Activated T-helper 1 cell treated with anti-CD3 and anti-CD28 coated beads, Interleukin-12 subunit alpha, Interleukin-12 subunit beta, Interleukin-2, Interleukin-4 antibody, amounts not matched to agents 30 ng/mL and 10 ng/mL and 1 ng/mL, durations not matched to agents 14 hours and 24 hours and 36 hours (primary cell): Measurements from ENCODE around the gene CTBP2. TPM values are rescaled to one million over a fixed set of nuclear protein-coding genes. Genes with fewer than 3 reads are reported as not detected.

Source experiments
- DNase-seq: peaks from one replicate; pipeline ENCODE4 v3.0.0; 2021; ENCODE audit warnings: low spot score
- H3K27ac Mint-ChIP-seq: one replicate; pipeline ENCODE4 v1.8.0; 2021; ENCODE audit warnings: mild to moderate bottlenecking, mixed read lengths
- H3K27me3 Mint-ChIP-seq: one replicate; pipeline ENCODE4 v1.8.0; 2022; ENCODE audit warnings: mild to moderate bottlenecking, moderate library complexity, mixed read lengths; ENCODE audit not compliant: insufficient read depth
- H3K36me3 Mint-ChIP-seq: one replicate; pipeline ENCODE4 v1.8.0; 2021; ENCODE audit warnings: low read depth, mixed read lengths
- H3K4me1 Mint-ChIP-seq: one replicate; pipeline ENCODE4 v1.8.0; 2021; ENCODE audit warnings: low read depth, mixed read lengths
- H3K4me3 Mint-ChIP-seq: one replicate; pipeline ENCODE4 v1.8.0; 2021; ENCODE audit warnings: mild to moderate bottlenecking, moderate library complexity, mixed read lengths
- H3K9me3 Mint-ChIP-seq: one replicate; pipeline ENCODE4 v1.8.0; 2021; ENCODE audit warnings: mixed read lengths
- intact Hi-C: fragments of 100-400 bp; cut with micrococcal nuclease; formaldehyde crosslinking; loops from one replicate; pipeline ENCODE4 v1.15.1; 2024
- total RNA-seq: library from RNA; stranded (reverse); gene quantifications from 2 replicates; pipeline ENCODE4 v1.2.3, GENCODE V29; 2022

CTBP2 gene
- total RNA-seq, 1 donor from 2014 or later = 0.13 TPM

DNA sequence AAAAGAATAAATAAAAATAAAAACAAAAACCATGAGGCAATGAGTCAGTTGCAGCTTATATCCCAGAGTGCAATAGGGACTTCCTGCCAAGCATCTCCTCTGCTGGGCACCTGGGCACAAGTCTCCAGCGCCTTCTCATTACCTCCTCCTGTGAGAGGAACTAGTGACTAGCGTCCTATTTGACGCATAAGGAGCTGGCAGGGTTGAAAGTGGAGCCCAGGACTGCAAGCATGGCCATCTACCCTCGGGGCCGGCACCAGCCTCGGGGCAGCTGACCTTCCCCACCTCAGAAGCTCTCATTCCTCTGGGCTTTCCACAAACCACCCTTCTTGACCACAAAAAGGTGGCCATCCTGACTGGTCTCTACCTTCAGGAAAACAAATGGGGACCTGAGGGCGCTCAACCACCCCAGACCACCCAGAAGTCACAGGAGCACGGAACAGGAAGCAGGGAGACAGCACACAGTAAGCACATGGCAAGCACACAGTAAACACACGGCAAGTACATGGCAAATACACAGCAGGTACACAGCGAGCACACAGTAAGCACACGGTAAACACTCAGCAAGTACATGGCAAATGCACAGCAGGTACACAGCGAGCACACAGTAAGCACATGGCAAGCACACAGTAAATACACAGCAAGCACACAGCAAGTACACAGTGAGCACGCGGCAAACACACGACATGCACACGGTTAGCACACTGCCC, 19.1 kb downstream of the CTBP2 start:
- peaks cover 10% of the 10 kb centered on the region for H3K27me3 Mint-ChIP-seq
- no peak for DNase-seq
- intact Hi-C loops = no loop called here
- no peaks in the 10 kb centered on the region for H3K4me1 Mint-ChIP-seq
- no peaks in the 10 kb centered on the region for H3K36me3 Mint-ChIP-seq
- no peak overlapping the region for H3K27ac Mint-ChIP-seq
- no peaks in the 10 kb centered on the region for H3K9me3 Mint-ChIP-seq
- no peak overlapping the region for H3K4me3 Mint-ChIP-seq

DNA sequence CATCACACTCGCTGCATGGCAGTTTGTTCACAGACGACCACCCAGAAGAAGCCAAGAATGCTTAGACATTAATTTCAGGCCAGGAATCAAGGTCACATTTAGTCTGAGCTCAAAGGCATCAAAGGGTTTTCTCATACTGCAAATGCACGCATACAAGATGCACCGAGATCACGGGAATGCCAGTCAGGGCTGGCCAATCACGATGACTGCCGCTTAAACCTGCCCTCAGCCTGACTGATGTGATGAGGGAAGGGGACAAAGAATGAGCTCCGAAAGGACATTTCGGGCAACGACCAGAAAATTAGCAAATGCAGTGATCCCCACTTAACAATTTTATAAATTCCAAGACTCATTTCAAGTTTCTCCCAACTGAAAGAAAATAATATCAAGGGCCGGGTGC, 20.2 kb downstream of the CTBP2 start:
- no peak overlapping the region for H3K4me3 Mint-ChIP-seq
- no peak for DNase-seq
- no peaks in the 10 kb centered on the region for H3K4me1 Mint-ChIP-seq
- no peak overlapping the region for H3K27ac Mint-ChIP-seq
- peaks cover 10% of the 10 kb centered on the region for H3K27me3 Mint-ChIP-seq
- intact Hi-C loops = no loop called here
- no peaks in the 10 kb centered on the region for H3K36me3 Mint-ChIP-seq
- H3K9me3 Mint-ChIP-seq = no peaks in the 10 kb centered on the region

DNA sequence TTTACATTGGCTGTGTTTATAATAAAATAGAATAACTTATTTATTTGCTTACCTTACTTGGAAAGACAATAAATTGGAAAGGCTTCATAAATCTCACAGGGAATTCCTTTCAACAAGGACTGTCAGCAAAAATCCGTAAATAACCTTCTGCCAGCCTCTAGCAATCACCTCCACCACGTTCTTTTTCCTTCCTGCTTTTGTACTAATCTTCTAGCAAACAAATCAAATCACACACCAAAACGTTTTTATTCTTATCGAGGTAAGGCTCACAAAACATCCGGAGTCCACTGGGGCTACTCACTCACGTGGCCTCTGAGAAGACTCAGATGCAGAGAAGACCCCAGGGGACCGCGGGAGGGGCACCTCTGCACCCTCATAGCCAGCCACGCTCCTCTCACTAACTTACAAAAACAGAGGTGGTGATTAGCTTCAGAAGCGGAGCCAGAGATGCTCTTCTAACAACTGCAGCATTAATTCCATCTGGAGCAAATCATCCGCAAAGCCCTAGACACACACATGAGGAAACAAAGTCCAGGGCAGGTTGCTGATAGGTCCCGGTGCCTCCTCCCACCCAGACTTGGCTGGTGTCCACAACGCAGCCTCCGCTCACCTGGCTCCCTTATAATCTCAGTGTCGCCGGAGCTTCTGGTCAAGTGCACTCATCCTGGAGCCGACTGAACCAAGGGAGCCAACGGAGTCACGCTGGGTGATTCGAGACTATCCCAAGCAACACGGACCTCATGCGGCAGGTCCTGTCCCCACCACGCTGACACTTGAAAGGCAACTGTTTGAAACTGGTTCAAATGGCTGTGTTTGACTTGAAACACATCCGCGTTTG, 22.5 kb downstream of the CTBP2 start:
- H3K27ac Mint-ChIP-seq = no peak overlapping the region
- H3K36me3 Mint-ChIP-seq = no peaks in the 10 kb centered on the region
- H3K4me1 Mint-ChIP-seq = no peaks in the 10 kb centered on the region
- peaks cover 2% of the 10 kb centered on the region for H3K27me3 Mint-ChIP-seq
- intact Hi-C loops = no loop called here
- no peak overlapping the region for H3K4me3 Mint-ChIP-seq
- DNase-seq = no peak
- no peaks in the 10 kb centered on the region for H3K9me3 Mint-ChIP-seq

DNA sequence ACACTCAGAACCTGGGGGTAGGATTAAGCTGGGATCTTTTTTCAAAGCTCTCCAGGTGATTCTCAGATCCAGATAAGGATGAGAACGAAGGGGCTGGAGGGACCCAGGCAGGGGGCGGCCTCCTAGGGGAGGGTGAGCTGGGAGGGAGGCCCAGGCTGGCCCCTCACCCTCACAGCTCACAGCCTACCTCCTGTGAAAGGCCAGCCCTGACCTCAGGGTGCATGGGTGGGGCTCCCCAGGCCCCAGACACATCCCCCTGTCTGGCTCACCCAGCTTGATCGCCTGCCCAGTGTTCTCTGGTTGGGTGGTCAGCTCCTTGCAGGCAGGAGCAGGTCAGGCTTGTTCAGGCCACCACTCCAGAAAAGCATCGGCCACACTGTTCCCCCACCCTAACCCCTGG, 24.3 kb downstream of the CTBP2 start:
- H3K4me1 Mint-ChIP-seq = no peaks in the 10 kb centered on the region
- no peaks in the 10 kb centered on the region for H3K36me3 Mint-ChIP-seq
- H3K4me3 Mint-ChIP-seq = no peak overlapping the region
- DNase-seq = no peak
- intact Hi-C loops = no loop called here
- H3K27ac Mint-ChIP-seq = no peak overlapping the region
- H3K27me3 Mint-ChIP-seq = peaks cover 5% of the 10 kb centered on the region
- H3K9me3 Mint-ChIP-seq = no peaks in the 10 kb centered on the region

DNA sequence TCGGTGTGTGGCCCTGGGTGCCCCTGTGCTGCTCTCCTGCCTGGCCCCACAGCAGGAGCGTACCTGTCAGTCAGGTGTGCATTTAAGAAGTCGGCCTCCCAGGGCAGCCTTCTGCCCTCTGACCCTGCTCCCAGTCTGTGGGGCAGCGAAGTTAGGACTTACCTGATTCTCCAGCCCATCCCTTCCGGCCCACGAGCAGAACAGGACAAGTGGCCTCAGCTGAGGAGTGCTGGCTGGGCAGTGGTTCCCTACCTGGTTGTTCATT, 24.7 kb downstream of the CTBP2 start:
- no peak overlapping the region for H3K27ac Mint-ChIP-seq
- intact Hi-C loops = no loop called here

DNA sequence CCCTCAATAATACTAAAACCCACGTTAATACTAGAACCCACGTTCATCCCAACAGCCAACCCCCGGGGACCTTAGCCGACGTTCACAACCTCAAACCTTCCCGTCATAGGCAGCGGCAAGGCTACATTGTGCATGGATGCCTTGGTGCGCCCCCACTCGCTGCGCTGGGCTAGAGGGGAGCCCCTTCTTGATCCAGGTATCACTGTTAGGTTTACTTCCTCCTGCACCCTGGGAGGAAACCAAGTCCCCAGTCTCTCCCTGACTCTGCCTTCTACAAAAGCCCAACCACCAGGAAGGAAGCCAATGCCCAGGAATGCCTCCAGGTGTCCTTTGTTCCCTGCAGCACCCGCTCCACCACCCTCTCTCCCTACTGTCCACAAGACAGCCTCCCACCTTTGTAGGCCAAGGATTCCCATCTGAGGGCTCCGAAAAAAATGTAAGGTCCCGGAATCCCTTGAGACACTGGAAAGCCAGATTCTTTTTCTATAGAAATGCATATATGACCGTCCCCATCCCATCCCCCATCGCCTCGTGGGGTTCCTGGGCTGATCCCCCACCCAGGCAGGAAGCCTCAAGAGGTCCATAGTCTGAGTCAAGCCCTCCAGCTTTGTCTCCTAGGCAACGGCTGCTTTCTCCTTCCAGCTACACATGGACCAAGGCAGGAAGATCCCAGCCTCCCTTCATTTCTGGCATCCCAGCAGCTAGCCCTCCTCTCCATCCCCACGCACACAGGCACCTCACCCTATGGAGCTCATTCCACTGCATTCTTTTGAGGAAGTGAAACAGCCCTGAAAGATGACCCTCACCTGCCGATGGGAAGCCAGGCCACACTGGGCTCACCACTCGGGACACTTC, 25.2 kb downstream of the CTBP2 start:
- no peak for DNase-seq
- H3K9me3 Mint-ChIP-seq = no peaks in the 10 kb centered on the region
- intact Hi-C loops = no loop called here
- H3K4me1 Mint-ChIP-seq = no peaks in the 10 kb centered on the region
- H3K27me3 Mint-ChIP-seq = peaks cover 5% of the 10 kb centered on the region
- H3K4me3 Mint-ChIP-seq = no peak overlapping the region
- H3K36me3 Mint-ChIP-seq = no peaks in the 10 kb centered on the region
- H3K27ac Mint-ChIP-seq = no peak overlapping the region

More for the DNA sequence above, 24.7 kb downstream of the CTBP2 start:
- DNase-seq = no peak
- H3K9me3 Mint-ChIP-seq = no peaks in the 10 kb centered on the region
- H3K36me3 Mint-ChIP-seq = no peaks in the 10 kb centered on the region
- H3K4me1 Mint-ChIP-seq = no peaks in the 10 kb centered on the region
- peaks cover 5% of the 10 kb centered on the region for H3K27me3 Mint-ChIP-seq
- no peak overlapping the region for H3K4me3 Mint-ChIP-seq

DNA sequence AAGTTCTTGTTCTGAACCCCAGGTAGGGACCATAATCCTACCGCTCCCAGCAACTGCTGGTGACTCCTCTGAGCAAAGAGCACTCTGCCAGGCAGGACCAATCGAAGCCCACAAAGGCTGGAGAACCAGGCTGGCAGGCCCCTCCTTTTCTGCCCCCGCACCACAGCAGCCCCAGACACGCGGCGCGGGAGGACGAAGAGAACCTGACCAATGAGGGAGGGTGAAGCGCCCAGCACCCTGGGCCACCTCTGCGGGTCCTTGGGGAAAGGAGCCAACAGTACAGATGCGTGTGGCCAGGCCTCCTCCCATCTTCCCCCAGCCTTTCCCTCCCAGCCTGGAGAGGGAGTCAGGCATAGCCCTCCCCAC, 25.9 kb downstream of the CTBP2 start:
- intact Hi-C loops = no loop called here
- Mint-ChIP-seq H3K36me3 (no peaks in the 10 kb centered on the region), H3K27me3 (peaks cover 5% of the 10 kb centered on the region), H3K9me3 (no peaks in the 10 kb centered on the region), H3K4me3 (no peak overlapping the region), H3K4me1 (no peaks in the 10 kb centered on the region), H3K27ac (no peak overlapping the region)
- no peak for DNase-seq

DNA sequence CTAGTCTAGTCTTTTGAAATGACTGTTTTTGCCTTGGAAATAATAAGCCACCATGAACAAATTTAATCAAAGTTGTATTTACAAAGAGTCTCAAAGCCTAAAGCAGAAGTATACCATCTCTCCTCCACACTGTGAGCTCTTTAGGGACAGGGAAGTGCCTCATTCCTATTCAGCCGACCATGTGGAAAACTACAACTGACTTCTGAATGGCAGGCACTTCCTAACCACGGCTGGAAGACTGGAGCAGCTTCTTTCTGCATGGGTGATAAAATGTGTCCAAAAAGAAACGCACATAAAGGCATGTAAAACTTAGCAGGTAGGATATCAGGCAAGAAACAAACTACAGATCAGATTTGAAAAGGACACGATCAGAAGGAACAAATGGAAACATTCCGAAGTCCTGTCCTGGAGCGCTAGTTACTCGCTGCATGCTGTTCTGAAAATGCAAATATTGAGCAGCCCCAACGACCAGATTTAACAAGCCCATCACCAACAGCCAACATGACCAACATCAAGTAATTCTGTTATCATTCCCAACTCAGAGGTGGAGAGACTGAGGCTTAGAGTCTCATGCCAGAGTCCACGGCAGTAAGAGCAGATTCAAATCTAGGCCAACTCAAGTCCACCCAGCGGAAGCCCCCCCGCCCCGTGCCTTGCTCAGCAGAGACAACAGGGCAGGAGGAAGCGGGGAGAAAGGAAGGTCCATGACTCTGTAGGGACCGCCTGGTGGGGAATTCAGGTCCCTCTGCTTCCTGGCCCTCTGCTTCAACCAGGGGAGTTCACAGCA, 26.5 kb downstream of the CTBP2 start:
- DNase-seq = no peak
- Mint-ChIP-seq H3K27ac (no peak overlapping the region), H3K4me3 (no peak overlapping the region), H3K36me3 (no peaks in the 10 kb centered on the region), H3K4me1 (no peaks in the 10 kb centered on the region), H3K9me3 (no peaks in the 10 kb centered on the region), H3K27me3 (peaks cover 5% of the 10 kb centered on the region)
- intact Hi-C loops = no loop called here

DNA sequence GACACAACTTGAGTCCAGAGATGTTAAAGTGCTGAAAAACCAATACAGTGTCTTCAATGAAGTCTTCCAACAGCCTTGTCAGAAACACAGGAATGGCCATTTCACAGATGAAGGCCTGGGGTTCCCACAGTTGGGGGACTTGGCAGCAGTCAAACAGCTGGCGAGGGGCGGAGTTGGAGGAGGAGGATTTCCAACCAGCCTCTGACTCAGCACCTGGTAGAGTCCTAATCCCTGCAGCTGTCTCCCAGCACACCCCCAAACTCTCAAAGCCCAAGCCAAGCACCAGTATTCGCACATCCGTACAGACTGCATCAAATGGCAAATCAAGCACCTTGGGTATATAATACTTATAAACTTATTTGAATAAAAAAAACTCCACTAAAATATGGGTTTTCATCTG, 28.0 kb downstream of the CTBP2 start:
- Mint-ChIP-seq H3K27me3 (peaks cover 5% of the 10 kb centered on the region), H3K9me3 (no peaks in the 10 kb centered on the region), H3K4me3 (no peak overlapping the region), H3K27ac (no peak overlapping the region), H3K36me3 (no peaks in the 10 kb centered on the region), H3K4me1 (no peaks in the 10 kb centered on the region)
- no peak for DNase-seq
- intact Hi-C loops = no loop called here

DNA sequence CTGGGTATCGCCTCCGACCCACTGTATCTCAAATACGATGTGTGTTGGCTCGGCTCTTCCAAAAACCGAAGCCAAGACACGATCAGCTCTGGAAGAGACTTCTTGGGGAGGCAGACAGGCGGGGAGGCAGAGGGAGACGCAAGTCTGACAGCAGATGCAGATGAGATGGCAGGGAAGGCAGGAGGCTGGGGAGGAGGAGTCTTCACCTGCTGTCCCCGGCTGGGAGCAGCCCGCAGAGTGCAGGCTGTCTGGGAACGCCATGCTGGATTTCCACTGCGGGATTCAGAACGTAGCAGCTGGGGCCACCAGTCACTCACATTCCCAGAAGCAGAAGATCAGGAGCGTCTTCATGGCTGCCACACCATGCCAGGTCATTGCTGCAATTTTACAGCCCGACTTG, 29.4 kb downstream of the CTBP2 start:
- Mint-ChIP-seq H3K4me1 (no peaks in the 10 kb centered on the region), H3K36me3 (no peaks in the 10 kb centered on the region), H3K27me3 (peaks cover 7% of the 10 kb centered on the region)

DNA sequence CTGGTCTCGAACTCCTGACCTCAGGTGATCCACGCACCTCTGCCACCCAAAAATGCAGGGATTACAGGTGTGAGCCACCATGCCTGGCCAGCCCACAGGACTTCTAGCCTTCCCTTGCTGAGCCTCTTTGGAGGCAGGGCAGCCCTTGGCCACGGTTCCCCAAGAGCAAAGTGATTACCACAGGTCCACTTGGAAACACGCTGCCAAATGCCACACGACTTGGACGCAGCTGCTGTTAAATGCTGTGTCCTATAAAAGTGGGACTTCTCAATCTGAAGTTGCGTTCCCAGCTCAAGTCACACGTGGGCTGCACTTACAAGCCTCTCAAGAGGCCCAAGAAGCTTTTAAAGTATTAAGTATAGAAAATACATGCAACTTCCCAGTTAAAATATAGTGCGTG, 30.1 kb downstream of the CTBP2 start:
- peaks cover 7% of the 10 kb centered on the region for H3K27me3 Mint-ChIP-seq
- no peak overlapping the region for H3K4me3 Mint-ChIP-seq
- intact Hi-C loops = no loop called here
- H3K27ac Mint-ChIP-seq = no peak overlapping the region
- no peaks in the 10 kb centered on the region for H3K36me3 Mint-ChIP-seq
- H3K9me3 Mint-ChIP-seq = no peaks in the 10 kb centered on the region
- DNase-seq = no peak
- H3K4me1 Mint-ChIP-seq = no peaks in the 10 kb centered on the region

More for the DNA sequence above, 29.4 kb downstream of the CTBP2 start:
- Mint-ChIP-seq H3K4me3 (no peak overlapping the region), H3K9me3 (no peaks in the 10 kb centered on the region), H3K27ac (no peak overlapping the region)
- intact Hi-C loops = no loop called here
- DNase-seq = no peak

DNA sequence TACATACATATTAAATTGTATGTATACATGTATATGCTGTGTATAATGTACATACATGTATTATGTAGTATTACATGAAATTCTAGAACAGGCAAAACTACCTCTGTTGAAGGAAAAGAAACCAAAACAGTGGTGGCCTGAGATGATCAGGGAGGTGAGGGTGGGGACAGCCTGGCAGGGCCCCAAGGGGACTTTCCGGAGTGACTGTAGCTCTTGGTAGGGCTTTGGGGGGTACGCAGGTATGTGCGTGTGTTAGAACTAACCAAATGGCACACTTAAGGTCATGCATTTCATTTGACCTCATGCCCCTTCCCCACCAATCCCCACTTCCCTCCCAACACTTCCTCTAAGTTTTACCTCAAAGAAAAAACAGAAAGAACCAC, 31.3 kb downstream of the CTBP2 start:
- H3K27ac Mint-ChIP-seq = no peak overlapping the region
- H3K9me3 Mint-ChIP-seq = no peaks in the 10 kb centered on the region
- H3K27me3 Mint-ChIP-seq = peaks cover 7% of the 10 kb centered on the region
- DNase-seq = no peak
- intact Hi-C loops = no loop called here
- no peaks in the 10 kb centered on the region for H3K4me1 Mint-ChIP-seq
- H3K4me3 Mint-ChIP-seq = no peak overlapping the region
- H3K36me3 Mint-ChIP-seq = no peaks in the 10 kb centered on the region
